Progenitor cell of endocrine pancreas (in vitro differentiated cells): Measurements from ENCODE around the gene PRR5L. TPM values are rescaled to one million over a fixed set of nuclear protein-coding genes. Genes with fewer than 3 reads are reported as not detected.

Experiments used
- DNase-seq: peaks from one replicate; pipeline ENCODE4 v3.0.0; 2021; ENCODE audit warnings: low spot score; ENCODE audit not compliant: unreplicated experiment
- H3K27ac Mint-ChIP-seq: 2 replicates; pipeline ENCODE4 v1.8.0; 2021; ENCODE audit warnings: mild to moderate bottlenecking, moderate library complexity, mixed read lengths
- H3K27me3 Mint-ChIP-seq: 2 replicates; pipeline ENCODE4 v1.8.0; 2021; ENCODE audit warnings: mixed read lengths
- H3K36me3 Mint-ChIP-seq: 2 replicates; pipeline ENCODE4 v1.8.0; 2022; ENCODE audit warnings: mixed read lengths; ENCODE audit not compliant: insufficient read depth
- H3K4me1 Mint-ChIP-seq: 2 replicates; pipeline ENCODE4 v1.8.0; 2021; ENCODE audit warnings: low read depth, mixed read lengths
- H3K4me3 Mint-ChIP-seq: 2 replicates; pipeline ENCODE4 v1.8.0; 2021; ENCODE audit warnings: low read depth, mild to moderate bottlenecking, moderate library complexity, mixed read lengths
- H3K9me3 Mint-ChIP-seq: 2 replicates; pipeline ENCODE4 v1.8.0; 2021; ENCODE audit warnings: low read depth, mixed read lengths
- CTCF ChIP-seq: fragments of 200-600 bp; sonication (generic); IDR thresholded peaks from one replicate; pipeline ENCODE4 v1.5.0; 2021; ENCODE audit warnings: antibody characterized with exemption, mild to moderate bottlenecking; ENCODE audit not compliant: unreplicated experiment
- total RNA-seq: library from RNA; stranded (reverse); gene quantifications from 2 replicates; pipeline ENCODE4 v1.2.1, GENCODE V29; 2021

The PRR5L gene
- total RNA-seq, 1 donor from 2014 or later: 1.7 TPM

- no peaks in the 10 kb centered on the region for H3K36me3 Mint-ChIP-seq
- DNase-seq: no peak
- H3K27me3 Mint-ChIP-seq: peaks cover 20% of the 10 kb centered on the region
- peak; percentile 57 for TF ChIP-seq CTCF
- H3K9me3 Mint-ChIP-seq: no peaks in the 10 kb centered on the region
- no peak overlapping the region for H3K4me3 Mint-ChIP-seq
- no peak overlapping the region for H3K27ac Mint-ChIP-seq
- peaks cover 15% of the 10 kb centered on the region for H3K4me1 Mint-ChIP-seq
Observed at GRCh38 chr11:36292311-36292722, 3.8 kb upstream of the PRR5L start.

- H3K36me3 Mint-ChIP-seq: no peaks in the 10 kb centered on the region
- no peaks in the 10 kb centered on the region for H3K9me3 Mint-ChIP-seq
- no peak overlapping the region for H3K4me3 Mint-ChIP-seq
- H3K27ac Mint-ChIP-seq: no peak overlapping the region
- no peak for DNase-seq
- H3K4me1 Mint-ChIP-seq: no peaks in the 10 kb centered on the region
- peaks cover 7% of the 10 kb centered on the region for H3K27me3 Mint-ChIP-seq
- no peak for TF ChIP-seq CTCF
Observed at GRCh38 chr11:36296884-36297543, 926 bp downstream of the PRR5L start.

DNA sequence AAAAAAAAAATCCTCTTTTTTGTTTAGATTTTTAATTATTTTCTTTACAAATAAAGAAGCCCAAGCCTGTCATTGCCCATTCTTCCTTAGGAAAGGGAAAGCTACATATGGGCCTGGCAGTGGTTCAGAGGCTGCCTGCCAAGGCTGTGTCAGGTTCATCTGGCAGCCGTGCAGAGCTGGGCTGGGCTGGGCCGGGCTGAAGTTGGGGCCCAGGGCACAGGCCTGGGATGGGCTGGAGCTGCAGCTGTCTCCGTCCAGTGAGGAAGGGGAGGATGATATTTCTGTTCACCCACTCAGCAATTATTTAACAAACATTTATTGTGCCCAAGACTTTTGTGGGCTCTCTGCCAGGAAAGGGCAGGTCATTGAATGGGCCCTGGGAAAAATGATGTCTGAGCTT is 4.6 kb downstream of the PRR5L start:
- H3K4me1 Mint-ChIP-seq: peaks cover 5% of the 10 kb centered on the region
- H3K27me3 Mint-ChIP-seq: no peaks in the 10 kb centered on the region
- DNase-seq: no peak
- H3K9me3 Mint-ChIP-seq: no peaks in the 10 kb centered on the region
- no peaks in the 10 kb centered on the region for H3K36me3 Mint-ChIP-seq
- TF ChIP-seq CTCF: no peak
- no peak overlapping the region for H3K4me3 Mint-ChIP-seq
- no peak overlapping the region for H3K27ac Mint-ChIP-seq

GRCh38 chr11:36304351-36304750 is 8.3 kb downstream of the PRR5L start:
- Mint-ChIP-seq H3K27me3 (peaks cover 7% of the 10 kb centered on the region), H3K36me3 (no peaks in the 10 kb centered on the region), H3K4me3 (no peak overlapping the region), H3K27ac (no peak overlapping the region), H3K4me1 (peaks cover 5% of the 10 kb centered on the region), H3K9me3 (no peaks in the 10 kb centered on the region)
- no peak for TF ChIP-seq CTCF
- DNase-seq: no peak

DNA sequence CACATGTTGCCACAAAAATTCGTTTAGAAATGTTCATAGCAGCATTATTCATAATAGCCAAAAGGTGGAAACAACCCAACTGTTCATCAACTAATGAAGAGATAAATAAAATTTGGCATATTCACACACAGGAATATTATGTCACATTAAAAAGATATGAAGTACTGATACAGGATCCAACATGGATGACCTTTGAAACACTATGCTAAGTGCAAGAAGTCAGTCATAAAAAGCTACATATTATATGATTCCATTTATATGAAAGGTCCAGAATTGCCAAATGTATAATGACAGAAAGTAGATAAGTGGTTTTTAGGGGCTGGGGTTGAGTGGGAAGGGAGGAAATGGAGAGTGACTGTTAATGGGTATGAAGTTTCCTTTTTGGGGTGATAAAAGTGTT is 9.0 kb downstream of the PRR5L start:
- no peak for DNase-seq
- Mint-ChIP-seq H3K9me3 (no peaks in the 10 kb centered on the region), H3K27ac (no peak overlapping the region), H3K4me3 (no peak overlapping the region), H3K36me3 (no peaks in the 10 kb centered on the region), H3K4me1 (peaks cover 5% of the 10 kb centered on the region), H3K27me3 (peaks cover 7% of the 10 kb centered on the region)
- TF ChIP-seq CTCF: no peak
